Measurements from ENCODE around the gene RGMA.

Gene RGMA

GRCh38 chr15:93073465-93073952 is 15.5 kb downstream of the RGMA start:
- H3K27ac ChIP-seq, result no peak overlapping the region
- no peak for TF ChIP-seq ZFX (IDR thresholded peaks at IDR 0.05; ENCODE audit: borderline replicate concordance)
- TF ChIP-seq CTCF (IDR thresholded peaks at IDR 0.05), result no peak

GRCh38 chr15:93072411-93073394 is 16.3 kb downstream of the RGMA start:
- no peak overlapping the region for H3K27ac ChIP-seq

GRCh38 chr15:93072011-93072410 is 17.0 kb downstream of the RGMA start:
- TF ChIP-seq ZFX (IDR thresholded peaks at IDR 0.05; ENCODE audit: borderline replicate concordance), result no peak
- no peak for TF ChIP-seq CTCF (IDR thresholded peaks at IDR 0.05)
- no peak overlapping the region for H3K27ac ChIP-seq

More at GRCh38 chr15:93072411-93073394, 16.3 kb downstream of the RGMA start:
- TF ChIP-seq ZFX (IDR thresholded peaks at IDR 0.05; ENCODE audit: borderline replicate concordance) (no peak), CTCF (IDR thresholded peaks at IDR 0.05) (no peak; the same call in 1 of the 2 replicates)

GRCh38 chr15:93071469-93071936 is 17.5 kb downstream of the RGMA start:
- H3K27ac ChIP-seq, result no peak overlapping the region
- TF ChIP-seq ZFX (IDR thresholded peaks at IDR 0.05; ENCODE audit: borderline replicate concordance) (no peak), CTCF (IDR thresholded peaks at IDR 0.05) (no peak)

- TF ChIP-seq CTCF (IDR thresholded peaks at IDR 0.05), result no peak
- no peak for TF ChIP-seq ZFX (IDR thresholded peaks at IDR 0.05; ENCODE audit: borderline replicate concordance)
- no peak overlapping the region for H3K27ac ChIP-seq
Measured at GRCh38 chr15:93070551-93071296, 18.3 kb downstream of the RGMA start.

- no peak for TF ChIP-seq CTCF (IDR thresholded peaks at IDR 0.05)
- no peak overlapping the region for H3K27ac ChIP-seq
Measured at GRCh38 chr15:93070132-93070531, 18.9 kb downstream of the RGMA start.
